Mesenchymal stem cell (in vitro differentiated cells and primary cell): ENCODE results near the gene ADGRV1.

Experiments used
- DNase-seq: peaks from one replicate; pipeline ENCODE4 v3.0.0-alpha.2; 2013
- H2AFZ ChIP-seq: one replicate; pipeline ENCODE4 v1.6.1; 2013; ENCODE audit warnings: low read depth, mild to moderate bottlenecking, control low read depth, inconsistent platforms, low read length, moderate library complexity
- H2AK5ac ChIP-seq: 2 replicates; pipeline ENCODE4 v1.6.1; 2013; ENCODE audit warnings: low read length, moderate library complexity, mild to moderate bottlenecking, inconsistent platforms; ENCODE audit not compliant: severe bottlenecking
- H2BK120ac ChIP-seq: one replicate; pipeline ENCODE4 v1.6.1; 2013; ENCODE audit warnings: low read depth, mild to moderate bottlenecking, inconsistent platforms, low read length, moderate library complexity
- H2BK12ac ChIP-seq, 2 experiments: one replicate each; pipeline ENCODE4 v1.6.1; 2013; ENCODE audit warnings: inconsistent platforms in 2 of 2, low read length in 2 of 2, mild to moderate bottlenecking in 2 of 2, moderate library complexity in 2 of 2, control low read depth in 1 of 2
- H2BK15ac ChIP-seq: one replicate; pipeline ENCODE4 v1.6.1; 2013; ENCODE audit warnings: mild to moderate bottlenecking, low read depth, inconsistent platforms; ENCODE audit not compliant: poor library complexity, severe bottlenecking
- H2BK5ac ChIP-seq: 2 replicates; pipeline ENCODE4 v1.6.1; 2013; ENCODE audit warnings: low read depth, mild to moderate bottlenecking, low read length, control low read depth, inconsistent platforms; ENCODE audit not compliant: poor library complexity, severe bottlenecking
- H3K14ac ChIP-seq, 2 experiments: one replicate each; pipeline ENCODE4 v1.6.1; 2013; ENCODE audit warnings: inconsistent platforms in 2 of 2, low read length in 2 of 2, control low read depth in 1 of 2, mild to moderate bottlenecking in 1 of 2, moderate library complexity in 1 of 2
- H3K18ac ChIP-seq, 2 experiments: one replicate each; pipeline ENCODE4 v1.6.1; 2013; ENCODE audit warnings: inconsistent platforms in 2 of 2, low read length in 2 of 2, control low read depth in 1 of 2, low read depth in 1 of 2, mild to moderate bottlenecking in 1 of 2
- H3K23ac ChIP-seq, 2 experiments: one replicate each; pipeline ENCODE4 v1.6.1; 2013; ENCODE audit warnings: inconsistent platforms in 2 of 2, low read length in 2 of 2, mild to moderate bottlenecking in 2 of 2, moderate library complexity in 2 of 2, control low read depth in 1 of 2
- H3K27ac ChIP-seq: 2 replicates; pipeline ENCODE4 v1.5.1; 2013; ENCODE audit warnings: mild to moderate bottlenecking, moderate library complexity, low read length, control low read depth, inconsistent platforms; ENCODE audit not compliant: poor library complexity, severe bottlenecking
- H3K27me3 ChIP-seq, 2 experiments: 2 replicates each; pipeline versions ENCODE4 v1.6.1 to v1.7.0; 2013; ENCODE audit warnings: low read length in 2 of 2, mild to moderate bottlenecking in 2 of 2, moderate library complexity in 2 of 2, control low read depth in 1 of 2, inconsistent platforms in 1 of 2; ENCODE audit not compliant: control insufficient read depth in 1 of 2, insufficient read depth in 1 of 2
- H3K36me3 ChIP-seq, 2 experiments: 2 replicates each; pipeline versions ENCODE4 v1.6.1 to v1.7.0; 2013; ENCODE audit warnings: low read length in 2 of 2, control low read depth in 1 of 2, inconsistent platforms in 1 of 2, low read depth in 1 of 2, mild to moderate bottlenecking in 1 of 2; ENCODE audit not compliant: insufficient read depth in 2 of 2, control insufficient read depth in 1 of 2
- H3K4ac ChIP-seq, 2 experiments: one replicate each; pipeline ENCODE4 v1.6.1; 2013; ENCODE audit warnings: inconsistent platforms in 2 of 2, low read length in 2 of 2, mild to moderate bottlenecking in 2 of 2, moderate library complexity in 2 of 2, control low read depth in 1 of 2, low read depth in 1 of 2
- H3K4me1 ChIP-seq: 2 replicates; pipeline ENCODE4 v1.6.1; 2013; ENCODE audit warnings: low read depth, low read length, control low read depth; ENCODE audit not compliant: control insufficient read depth, insufficient read depth
- H3K4me2 ChIP-seq: 2 replicates; pipeline ENCODE4 v1.6.1; 2013; ENCODE audit warnings: low read length, mild to moderate bottlenecking, inconsistent platforms; ENCODE audit not compliant: poor library complexity, severe bottlenecking
- H3K4me3 ChIP-seq, 2 experiments: 2 replicates each; pipeline versions ENCODE4 v1.5.1 to v1.7.0; 2013; ENCODE audit warnings: low read length in 2 of 2, mild to moderate bottlenecking in 2 of 2, control low read depth in 1 of 2, low read depth in 1 of 2; ENCODE audit not compliant: insufficient read depth in 1 of 2
- H3K79me1 ChIP-seq: replicated peaks from 2 replicates; pipeline ENCODE4 v1.6.1; 2013; ENCODE audit warnings: mild to moderate bottlenecking, control low read depth, low read length, inconsistent platforms; ENCODE audit not compliant: poor library complexity, severe bottlenecking
- H3K9ac ChIP-seq: 2 replicates; pipeline ENCODE4 v1.7.0; 2013; ENCODE audit warnings: mild to moderate bottlenecking, low read length, moderate library complexity
- H3K9me3 ChIP-seq: 2 replicates; pipeline ENCODE4 v1.7.0; 2013; ENCODE audit warnings: mild to moderate bottlenecking, low read length; ENCODE audit not compliant: control insufficient read depth
- H4K8ac ChIP-seq: one replicate; pipeline ENCODE4 v1.6.1; 2013; ENCODE audit warnings: inconsistent platforms, mild to moderate bottlenecking, low read length, moderate library complexity
- H4K91ac ChIP-seq: one replicate; pipeline ENCODE4 v1.6.1; 2013; ENCODE audit warnings: mild to moderate bottlenecking, low read length, inconsistent platforms
- WGBS: methylation state at CpG from one replicate; pipeline ENCODE4 v1.1.7; 2013; ENCODE audit warnings: mixed read lengths; 5-methylcytosine and 5-hydroxymethylcytosine counted together

Gene ADGRV1

GRCh38 chr5:90854169-90854568 is 295.6 kb downstream of the ADGRV1 start:
- no peak overlapping the region for H2BK5ac ChIP-seq
- WGBS = 80% methylated on average over 1 of the region's 2 CpGs
- H3K14ac ChIP-seq = no peak overlapping the region
- H3K36me3 ChIP-seq = no peaks in the 10 kb centered on the region
- H3K27me3 ChIP-seq = no peaks in the 10 kb centered on the region
- no peak overlapping the region for H3K27ac ChIP-seq
- H3K4me2 ChIP-seq = no peak overlapping the region
- no peak overlapping the region for H3K4me3 ChIP-seq
- no peak overlapping the region for H2BK12ac ChIP-seq
- H3K79me1 ChIP-seq = no peaks in the 10 kb centered on the region
- no peak overlapping the region for H2AFZ ChIP-seq
- H3K23ac ChIP-seq = no peak overlapping the region
- no peak overlapping the region for H2BK120ac ChIP-seq
- no peak overlapping the region for H2BK15ac ChIP-seq
- no peak overlapping the region for H3K18ac ChIP-seq
- no peaks in the 10 kb centered on the region for H3K9me3 ChIP-seq
- H4K91ac ChIP-seq = no peak overlapping the region
- no peak overlapping the region for H4K8ac ChIP-seq
- no peaks in the 10 kb centered on the region for H3K4me1 ChIP-seq
- H3K4ac ChIP-seq = no peak overlapping the region
- no peak overlapping the region for H3K9ac ChIP-seq
- no peak overlapping the region for H2AK5ac ChIP-seq
- no peak for DNase-seq

- H3K4me2 ChIP-seq = no peak overlapping the region
- no peak overlapping the region for H3K14ac ChIP-seq
- no peak overlapping the region for H4K91ac ChIP-seq
- H3K9me3 ChIP-seq = no peaks in the 10 kb centered on the region
- no peaks in the 10 kb centered on the region for H3K27me3 ChIP-seq
- H2AFZ ChIP-seq = no peak overlapping the region
- H2BK5ac ChIP-seq = no peak overlapping the region
- H2AK5ac ChIP-seq = no peak overlapping the region
- H3K4me3 ChIP-seq = no peak overlapping the region
- no peak for DNase-seq
- no peak overlapping the region for H4K8ac ChIP-seq
- no peaks in the 10 kb centered on the region for H3K4me1 ChIP-seq
- no peak overlapping the region for H2BK120ac ChIP-seq
- 93% methylated on average over 2 of the region's 4 CpGs for WGBS
- no peak overlapping the region for H2BK15ac ChIP-seq
- H3K79me1 ChIP-seq = no peaks in the 10 kb centered on the region
- H3K4ac ChIP-seq = no peak overlapping the region
- no peak overlapping the region for H3K23ac ChIP-seq
- H3K27ac ChIP-seq = no peak overlapping the region
- no peak overlapping the region for H3K9ac ChIP-seq
- H3K36me3 ChIP-seq = no peaks in the 10 kb centered on the region
- H2BK12ac ChIP-seq = no peak overlapping the region
- H3K18ac ChIP-seq = no peak overlapping the region
Measured at GRCh38 chr5:90855296-90856010, 296.9 kb downstream of the ADGRV1 start.

- Histone ChIP-seq H2BK5ac (no peak overlapping the region), H2BK12ac (no peak overlapping the region), H3K9ac (no peak overlapping the region), H3K4me3 (no peak overlapping the region), H2AFZ (no peak overlapping the region), H3K4ac (no peak overlapping the region), H4K91ac (no peak overlapping the region), H3K79me1 (no peaks in the 10 kb centered on the region), H3K23ac (no peak overlapping the region), H3K27ac (no peak overlapping the region), H3K4me2 (no peak overlapping the region), H3K14ac (no peak overlapping the region), H2AK5ac (no peak overlapping the region), H3K36me3 (no peaks in the 10 kb centered on the region), H2BK15ac (no peak overlapping the region), H3K27me3 (no peaks in the 10 kb centered on the region), H4K8ac (no peak overlapping the region), H3K9me3 (no peaks in the 10 kb centered on the region), H3K18ac (no peak overlapping the region), H2BK120ac (no peak overlapping the region), H3K4me1 (no peaks in the 10 kb centered on the region)
- WGBS = 100% methylated on average over 2 of the region's 3 CpGs
- DNase-seq = no peak
Measured at GRCh38 chr5:90861843-90862586, 303.4 kb downstream of the ADGRV1 start.

GRCh38 chr5:90865180-90865579 is 306.6 kb downstream of the ADGRV1 start:
- WGBS = 84% methylated on average over 2 of the region's 4 CpGs
- Histone ChIP-seq H2BK120ac (no peak overlapping the region), H3K4me1 (no peaks in the 10 kb centered on the region)

More at GRCh38 chr5:90865180-90865579, 306.6 kb downstream of the ADGRV1 start:
- no peak overlapping the region for H3K4me2 ChIP-seq
- H2AK5ac ChIP-seq = no peak overlapping the region
- H3K9me3 ChIP-seq = no peaks in the 10 kb centered on the region
- H2BK15ac ChIP-seq = no peak overlapping the region
- no peaks in the 10 kb centered on the region for H3K36me3 ChIP-seq
- H3K79me1 ChIP-seq = no peaks in the 10 kb centered on the region
- no peak overlapping the region for H3K14ac ChIP-seq
- H3K18ac ChIP-seq = no peak overlapping the region
- H2BK12ac ChIP-seq = no peak overlapping the region
- no peak overlapping the region for H4K8ac ChIP-seq
- DNase-seq = no peak
- H3K9ac ChIP-seq = no peak overlapping the region
- no peak overlapping the region for H3K23ac ChIP-seq
- H3K27me3 ChIP-seq = no peaks in the 10 kb centered on the region
- H3K27ac ChIP-seq = no peak overlapping the region
- H3K4me3 ChIP-seq = no peak overlapping the region
- H4K91ac ChIP-seq = no peak overlapping the region
- no peak overlapping the region for H2AFZ ChIP-seq
- H2BK5ac ChIP-seq = no peak overlapping the region
- no peak overlapping the region for H3K4ac ChIP-seq
